HUDEP-2 (cell line): Measurements from ENCODE around the gene VSIG10L.

Experiments used
- DNase-seq, 76 experiments: peaks; one replicate each; lab custom pipeline; 2025; ENCODE audit not compliant: unreplicated experiment in 76 of 76; lab: John Stamatoyannopoulos, UW

VSIG10L gene

DNA sequence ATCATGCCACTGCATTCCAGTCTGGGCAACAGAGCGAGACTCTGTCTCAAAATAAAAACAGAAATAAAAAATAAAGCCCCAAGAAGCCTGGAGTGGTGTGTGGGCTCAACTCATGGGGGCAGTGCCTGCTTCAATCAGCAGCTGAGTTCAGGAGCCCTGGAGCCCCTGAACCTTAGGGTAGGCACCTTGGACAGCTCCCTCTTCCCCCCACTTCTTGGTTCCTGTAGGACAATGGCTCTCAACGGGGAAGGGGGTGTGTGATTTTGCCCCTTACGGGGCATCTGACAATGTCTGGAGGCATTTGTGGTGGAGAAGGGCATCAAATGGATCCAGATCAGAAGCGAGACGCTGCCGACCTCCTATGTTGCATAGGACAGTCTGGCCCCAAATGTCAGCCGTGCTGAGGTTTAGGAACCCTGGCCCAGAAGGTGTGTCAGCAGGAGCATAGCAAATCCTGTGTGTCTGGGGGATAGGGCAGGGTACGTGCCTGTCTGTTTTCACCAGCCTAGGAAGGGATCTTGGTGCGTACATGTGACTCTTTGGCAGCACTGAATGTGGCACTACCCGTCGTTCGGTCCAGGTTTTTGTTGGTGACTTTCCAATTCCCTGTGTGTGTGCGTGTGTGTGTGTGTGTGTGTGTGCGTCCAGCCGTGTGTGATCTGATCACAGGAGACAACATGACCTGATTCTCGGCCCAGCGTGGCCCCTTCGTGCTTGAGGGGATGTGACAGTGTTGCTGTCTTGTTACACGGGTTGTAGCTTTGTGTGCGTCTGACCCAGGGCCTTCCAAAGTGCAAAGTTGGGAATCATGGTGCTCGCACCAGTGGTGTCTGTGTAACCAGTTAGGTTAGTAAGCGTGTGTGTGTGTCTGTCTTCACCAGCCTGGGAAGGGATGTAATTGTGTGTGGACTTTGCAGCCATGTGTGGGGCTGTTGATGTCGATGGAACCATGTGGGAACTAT lies 23.0 kb downstream of the VSIG10L start:
- peak in 4 of 76 experiments; percentile 5 to 20 (median 12) for DNase-seq

GRCh38 chr19:51317968-51318367 lies 24.0 kb downstream of the VSIG10L start:
- no peak for DNase-seq

DNA sequence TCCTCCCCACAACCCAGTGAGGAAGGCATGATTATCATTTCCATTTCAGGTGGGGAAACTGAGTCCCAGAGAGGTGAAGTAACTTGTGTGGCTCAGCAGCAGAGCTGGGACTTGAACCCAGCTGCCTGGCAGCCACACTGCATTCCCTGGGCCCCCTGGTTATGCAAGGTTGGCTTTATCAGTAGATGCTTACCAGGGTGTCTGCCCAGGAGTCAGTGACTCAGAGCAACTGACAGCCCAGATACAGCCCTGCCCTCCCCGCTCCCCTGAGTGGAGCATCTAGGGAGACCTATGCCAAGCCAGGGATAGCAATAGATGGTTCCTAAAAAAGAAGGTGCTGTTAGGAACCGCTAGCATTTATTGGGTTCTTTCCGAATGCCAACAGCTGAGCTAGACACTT lies 24.6 kb downstream of the VSIG10L start:
- DNase-seq = peak in 71 of 76 experiments; percentile 20 to 85 (median 65)

- DNase-seq = no peak
Measured at GRCh38 chr19:51316688-51317087, 25.3 kb downstream of the VSIG10L start.

- no peak for DNase-seq
Measured at GRCh38 chr19:51311351-51312257, 30.3 kb downstream of the VSIG10L start, which contains the start of gene IGLON5. TSS of gene IGLON5 (plus strand) at chr19:51311644. CDS start at chr19:51311848, 204 bp downstream.

DNA sequence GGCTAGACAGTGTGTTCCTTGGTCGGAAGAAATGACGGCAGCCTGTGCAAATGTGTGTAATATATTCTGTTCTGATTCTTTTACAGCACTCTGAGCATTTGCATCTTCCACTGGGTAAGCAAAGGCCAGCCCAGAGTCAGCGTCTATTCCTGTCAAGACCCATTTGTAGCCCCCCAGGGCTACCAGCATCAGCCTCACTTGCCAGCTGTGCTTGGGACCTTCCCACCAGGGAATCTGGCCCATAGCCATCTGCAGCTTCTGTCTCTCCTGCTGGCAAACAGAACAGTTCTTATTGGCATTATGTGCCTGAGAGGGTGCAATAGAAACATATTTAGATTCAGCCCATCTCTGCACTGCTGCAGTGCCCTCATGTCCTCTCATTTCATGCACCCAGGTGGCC lies 36.5 kb downstream of the VSIG10L start:
- DNase-seq = no peak

DNA sequence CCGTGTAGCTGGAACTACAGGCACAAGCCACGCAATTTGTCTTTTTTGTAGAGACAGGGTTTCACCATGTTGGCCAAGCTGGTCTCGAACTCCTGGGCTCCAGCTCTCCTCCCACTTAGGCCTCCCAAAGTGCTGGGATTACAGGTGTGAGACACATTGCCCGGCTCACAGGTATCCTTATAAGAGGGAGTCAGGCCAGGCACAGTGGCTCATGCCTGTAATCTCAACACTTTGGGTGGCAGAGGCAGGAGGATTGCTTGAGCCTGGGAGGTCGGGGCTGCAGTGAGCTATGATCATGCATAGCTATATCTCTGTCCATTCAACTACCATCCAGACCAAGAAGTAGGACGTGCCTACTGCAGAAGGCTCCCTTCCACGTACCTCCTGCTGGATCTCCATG lies 40.7 kb downstream of the VSIG10L start:
- no peak for DNase-seq

DNA sequence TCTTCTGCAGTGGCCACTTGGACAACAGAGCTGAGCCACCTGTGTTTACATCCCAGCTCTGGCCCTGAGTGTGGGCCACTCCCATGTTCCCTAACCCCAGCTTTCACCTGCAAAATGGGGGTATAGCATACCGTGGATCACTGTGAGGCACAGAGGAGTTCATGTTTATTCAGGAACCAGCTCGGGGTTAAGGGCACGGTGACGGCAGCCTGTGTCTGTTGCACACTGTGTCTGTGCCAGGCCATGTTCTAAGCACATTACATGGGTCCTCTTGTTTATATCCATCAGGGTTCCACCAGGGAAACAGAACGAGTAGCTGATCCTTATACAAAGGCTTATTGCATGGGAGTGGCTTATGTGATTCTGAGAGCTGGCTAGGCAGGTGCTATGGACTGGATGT lies 44.5 kb downstream of the VSIG10L start:
- DNase-seq = no peak

DNA sequence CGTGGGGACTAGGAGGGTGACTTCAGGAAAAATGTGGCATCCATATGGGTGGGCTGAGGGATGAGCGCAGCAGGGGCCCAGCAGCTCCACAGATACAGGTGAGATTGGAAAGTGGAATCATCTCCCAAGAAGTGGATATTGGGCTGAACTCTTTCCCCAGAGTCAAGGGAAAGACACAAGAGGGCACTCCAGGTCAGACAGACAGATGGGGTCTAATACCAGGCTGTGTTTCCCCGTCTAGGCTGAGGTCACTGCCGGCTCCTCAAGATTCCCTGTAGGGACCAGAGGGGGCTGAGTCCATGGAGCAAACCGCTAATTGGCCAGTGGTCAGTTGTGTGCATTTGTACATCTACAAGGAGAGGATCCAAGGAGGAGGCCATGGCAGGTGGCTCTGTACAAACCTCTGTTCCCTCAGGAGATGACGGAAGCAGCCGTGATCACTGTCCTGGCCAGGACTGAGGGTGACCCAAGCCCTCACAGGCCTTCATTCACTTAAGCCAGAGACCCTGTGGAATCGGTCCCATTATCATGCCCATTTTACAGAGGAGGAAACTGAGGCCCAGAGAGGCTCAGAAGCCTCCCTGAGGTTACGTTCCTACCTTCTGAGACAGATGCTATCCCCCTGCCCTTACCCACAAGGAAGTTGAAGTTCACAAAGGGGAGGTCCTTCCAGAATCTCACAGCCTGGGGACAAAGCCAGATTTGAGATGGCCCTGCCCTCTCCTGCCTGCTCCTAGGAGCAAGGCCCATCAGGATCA lies 45.4 kb downstream of the VSIG10L start:
- DNase-seq = peak in 3 of 76 experiments; percentile 14 to 36 (median 23)

GRCh38 chr19:51295382-51296126 lies 46.4 kb downstream of the VSIG10L start:
- DNase-seq = no peak

DNA sequence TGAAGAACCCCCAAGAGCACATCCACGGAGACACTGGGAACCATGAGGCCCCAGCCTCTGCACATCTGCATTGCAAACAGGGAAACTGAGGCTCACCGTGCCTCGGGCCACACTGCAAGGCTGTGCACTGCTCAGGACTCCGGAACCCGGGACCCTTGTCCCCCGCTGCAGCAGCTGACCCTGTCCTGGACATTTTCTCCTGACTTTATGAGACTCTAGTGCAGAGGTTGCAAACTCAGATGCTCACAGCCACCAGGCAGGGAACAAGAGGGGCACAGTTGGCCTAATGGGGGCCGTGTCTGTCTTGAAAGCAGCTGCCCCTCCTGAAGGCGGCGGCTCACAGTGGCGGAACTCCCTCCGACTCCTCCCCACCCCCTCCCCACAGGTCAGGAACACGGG lies 47.0 kb downstream of the VSIG10L start:
- no peak for DNase-seq

DNA sequence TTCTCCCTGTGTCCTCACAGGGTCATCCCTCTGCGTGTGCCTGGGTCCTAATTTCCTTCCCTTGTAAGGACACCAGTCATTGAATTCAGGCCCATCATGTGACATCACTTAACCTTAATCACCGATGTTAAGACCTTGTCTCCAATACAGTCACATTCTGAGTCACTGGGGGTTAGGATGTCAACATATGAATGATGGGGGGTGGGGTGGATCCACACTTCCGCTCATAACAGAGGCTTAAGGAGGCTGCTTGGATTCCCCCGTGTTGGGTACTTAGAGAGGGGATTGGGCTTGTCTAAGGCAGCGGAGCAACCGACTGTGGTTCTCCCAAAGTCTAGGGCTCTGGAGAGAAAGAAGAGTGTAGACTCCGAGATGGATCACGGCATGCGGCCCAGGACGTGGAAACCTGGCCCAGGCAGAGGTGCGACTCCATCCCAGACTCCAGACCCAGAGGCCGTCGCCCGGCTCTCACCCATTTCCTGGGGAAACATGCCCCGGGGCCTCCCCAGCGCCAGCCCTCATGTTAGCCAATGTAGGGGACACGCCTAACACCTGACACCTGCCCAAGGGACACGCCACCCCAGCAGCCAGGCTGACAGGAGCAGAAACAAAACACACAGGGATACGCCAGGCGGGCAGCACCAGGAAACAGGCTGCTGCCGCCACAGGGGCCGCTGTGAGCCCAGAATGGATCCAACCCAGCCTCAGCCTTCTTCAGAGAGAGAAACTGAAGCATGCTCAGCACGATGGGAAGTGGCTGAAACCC lies 47.5 kb downstream of the VSIG10L start:
- no peak for DNase-seq

DNA sequence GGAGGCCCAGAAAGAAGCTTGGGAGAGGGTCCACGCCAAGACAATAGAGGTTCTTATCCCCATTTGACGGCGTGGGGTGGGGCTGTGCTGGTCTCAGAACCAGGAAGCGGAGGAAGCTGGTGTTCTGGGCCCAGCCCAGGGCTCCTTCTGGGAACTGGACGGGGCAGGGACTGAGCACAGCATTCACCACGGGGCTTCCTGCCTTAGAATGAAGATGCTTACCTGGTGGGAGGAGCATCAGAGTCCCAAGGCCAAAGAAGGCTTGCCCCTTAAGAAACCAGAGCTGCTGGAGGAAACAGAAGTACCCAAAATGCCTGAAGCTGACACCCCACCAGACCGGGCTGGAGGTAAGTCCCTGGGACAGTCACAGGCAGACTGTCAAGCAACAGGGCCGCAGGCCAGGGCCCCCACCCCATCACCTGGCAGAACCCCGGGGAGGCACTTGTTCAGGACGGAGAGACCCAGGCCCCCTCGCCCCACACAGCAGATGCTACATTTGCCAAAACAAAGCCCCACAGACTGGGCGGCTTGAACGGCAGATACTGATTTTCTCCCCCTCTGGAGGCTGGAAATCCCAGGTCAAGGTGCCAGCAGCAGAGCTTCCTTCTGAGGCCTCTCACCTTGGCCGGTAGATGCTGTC lies 48.2 kb downstream of the VSIG10L start:
- DNase-seq = no peak

GRCh38 chr19:51292971-51293370 lies 49.0 kb downstream of the VSIG10L start:
- no peak for DNase-seq

DNA sequence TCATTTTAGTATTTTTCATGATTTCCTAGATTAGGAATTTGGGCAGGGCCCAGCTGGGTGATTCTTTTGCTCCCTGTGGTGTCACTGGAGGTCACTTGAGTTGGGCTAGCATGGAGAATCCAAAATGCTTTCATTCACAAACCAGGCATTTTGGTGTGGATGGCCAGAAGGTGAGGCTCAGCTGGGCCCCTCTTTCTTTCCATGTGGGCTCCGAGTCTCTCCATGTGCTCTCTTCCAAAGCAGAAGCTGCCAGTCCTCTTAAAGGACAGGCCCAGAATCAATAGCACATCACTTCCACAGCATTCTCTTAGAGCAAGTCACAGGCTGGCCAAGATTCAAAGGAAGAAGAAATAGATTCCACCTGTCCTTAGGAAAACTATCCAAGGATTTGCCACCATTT lies 52.3 kb downstream of the VSIG10L start:
- DNase-seq = no peak

- DNase-seq = no peak
Measured at GRCh38 chr19:51285682-51286081, 56.3 kb downstream of the VSIG10L start.

GRCh38 chr19:51282335-51282734 lies 59.6 kb downstream of the VSIG10L start:
- no peak for DNase-seq
